Upper lobe of left lung (tissue), 4 donors: ENCODE measurements around the gene RASGRP4.

Source experiments
- CTCF ChIP-seq, 6 experiments: fragments of 450-650 bp in 4 of 6; fragments of 200-600 bp in 2 of 6; sonication (generic) in 2 of 6; IDR thresholded peaks; one replicate each; pipeline ENCODE4 v1.5.1; 2016 to 2019; ENCODE audit warnings: antibody characterized with exemption in 6 of 6
- EP300 ChIP-seq, 4 donors: sonication (generic); formaldehyde crosslinking; IDR thresholded peaks; one replicate each; pipeline ENCODE4 v1.5.1; 2017; ENCODE audit warnings: antibody characterized with exemption in 4 of 4, control low read depth in 2 of 4
- POLR2A ChIP-seq, 4 donors: fragments of 450-650 bp; IDR thresholded peaks; one replicate each; pipeline ENCODE4 v1.5.1; 2016 to 2017; ENCODE audit warnings: antibody characterized with exemption in 4 of 4, mild to moderate bottlenecking in 2 of 4
- POLR2AphosphoS5 ChIP-seq, 2 donors: sonication (generic); formaldehyde crosslinking; IDR thresholded peaks; one replicate each; pipeline ENCODE4 v1.5.1; 2017; ENCODE audit warnings: antibody characterized with exemption in 2 of 2

- TF ChIP-seq CTCF (IDR thresholded peaks at IDR 0.05), result no peak
- TF ChIP-seq POLR2AphosphoS5 (IDR thresholded peaks at IDR 0.05), result no peak
- TF ChIP-seq EP300 (IDR thresholded peaks at IDR 0.05), result no peak
- TF ChIP-seq POLR2A (IDR thresholded peaks at IDR 0.05), result no peak
Measured at GRCh38 chr19:38467541-38468525, 41.8 kb upstream of the RASGRP4 start.
